GM20431 (cell line): ENCODE data around the gene SLC66A2.
"Not testable (repeated sequence)": the region's sequence is repeated elsewhere in the genome, so short reads cannot be mapped to it uniquely, and the experiment has no call there.

ENCODE experiments used
- in situ Hi-C: fragments of 300-500 bp; cut with MseI, MboI; formaldehyde crosslinking; loops from one replicate; pipeline ENCODE4 v1.15.0; 2020; ENCODE audit warnings: low sequenced_read_pairs; ENCODE audit not compliant: unreplicated experiment

SLC66A2 gene

GRCh38 chr18:79872527-79873444 is 78.7 kb downstream of the SLC66A2 start:
- in situ Hi-C loops: no loop called here

- in situ Hi-C loops: no loop called here
Observed at GRCh38 chr18:79871481-79872091, 79.9 kb downstream of the SLC66A2 start.

- in situ Hi-C loops: no loop called here
Observed at GRCh38 chr18:79871026-79871390, 80.4 kb downstream of the SLC66A2 start.

GRCh38 chr18:79870301-79871025 is 81.0 kb downstream of the SLC66A2 start:
- in situ Hi-C loops: no loop called here

GRCh38 chr18:79869591-79870300 is 81.7 kb downstream of the SLC66A2 start:
- in situ Hi-C loops: no loop called here

GRCh38 chr18:79868811-79869541 is 82.5 kb downstream of the SLC66A2 start:
- in situ Hi-C loops: no loop called here

GRCh38 chr18:79868168-79868784 is 83.2 kb downstream of the SLC66A2 start:
- in situ Hi-C loops: no loop called here

- in situ Hi-C loops: no loop called here
Observed at GRCh38 chr18:79867666-79868065, 83.8 kb downstream of the SLC66A2 start.

- in situ Hi-C loops: no loop called here
Observed at GRCh38 chr18:79866889-79867574, 84.4 kb downstream of the SLC66A2 start.

- in situ Hi-C loops: not testable (repeated sequence)
Observed at GRCh38 chr18:79865951-79866350, 85.5 kb downstream of the SLC66A2 start.

- in situ Hi-C loops: not testable (repeated sequence)
Observed at GRCh38 chr18:79864955-79865354, 86.5 kb downstream of the SLC66A2 start.

- in situ Hi-C loops: no loop called here
Observed at GRCh38 chr18:79864006-79864725, 87.3 kb downstream of the SLC66A2 start.

- in situ Hi-C loops: no loop called here
Observed at GRCh38 chr18:79863161-79864005, 88.1 kb downstream of the SLC66A2 start.

- in situ Hi-C loops: no loop called here
Observed at GRCh38 chr18:79862562-79862961, 88.9 kb downstream of the SLC66A2 start.

- in situ Hi-C loops: no loop called here
Observed at GRCh38 chr18:79861687-79862086, 89.8 kb downstream of the SLC66A2 start.

GRCh38 chr18:79859314-79859713 is 92.1 kb downstream of the SLC66A2 start:
- in situ Hi-C loops: no loop called here

GRCh38 chr18:79857082-79857671 is 94.3 kb downstream of the SLC66A2 start:
- in situ Hi-C loops: no loop called here
